Fibroblast of lung (primary cell): ENCODE results near the gene CA6.

Source experiments
- CTCF ChIP-seq, 2 donors: IDR thresholded peaks in 1 of 2; conservative IDR thresholded peaks in 1 of 2; 1 replicate in 1 of 2; 2 replicates in 1 of 2; pipeline ENCODE4 v1.5.1; 2011 to 2012; ENCODE audit warnings: low read length in 2 of 2, control low read depth in 1 of 2, inconsistent platforms in 1 of 2, low read depth in 1 of 2, mild to moderate bottlenecking in 1 of 2
- EZH2 ChIP-seq: IDR thresholded peaks from 2 replicates; pipeline ENCODE4 v1.5.1; 2012; ENCODE audit warnings: low read length, control low read depth, mild to moderate bottlenecking; ENCODE audit errors: missing control alignments

- TF ChIP-seq CTCF (conservative IDR thresholded peaks at IDR 0.05 in 1 of 2, IDR thresholded peaks at IDR 0.05 in 1 of 2; ENCODE audit: low read depth in 1 of 2, low read length in 2 of 2) (no peak), EZH2 (no peak)
Measured at GRCh38 chr1:8984203-8984602, 38.5 kb downstream of the CA6 start.
